ENCODE data around the gene ACTRT2. TPM values are rescaled to one million over a fixed set of nuclear protein-coding genes. Genes with fewer than 3 reads are reported as not detected.

The ACTRT2 gene
- total RNA-seq, 1 experiment from 2014 or later: not detected

DNA sequence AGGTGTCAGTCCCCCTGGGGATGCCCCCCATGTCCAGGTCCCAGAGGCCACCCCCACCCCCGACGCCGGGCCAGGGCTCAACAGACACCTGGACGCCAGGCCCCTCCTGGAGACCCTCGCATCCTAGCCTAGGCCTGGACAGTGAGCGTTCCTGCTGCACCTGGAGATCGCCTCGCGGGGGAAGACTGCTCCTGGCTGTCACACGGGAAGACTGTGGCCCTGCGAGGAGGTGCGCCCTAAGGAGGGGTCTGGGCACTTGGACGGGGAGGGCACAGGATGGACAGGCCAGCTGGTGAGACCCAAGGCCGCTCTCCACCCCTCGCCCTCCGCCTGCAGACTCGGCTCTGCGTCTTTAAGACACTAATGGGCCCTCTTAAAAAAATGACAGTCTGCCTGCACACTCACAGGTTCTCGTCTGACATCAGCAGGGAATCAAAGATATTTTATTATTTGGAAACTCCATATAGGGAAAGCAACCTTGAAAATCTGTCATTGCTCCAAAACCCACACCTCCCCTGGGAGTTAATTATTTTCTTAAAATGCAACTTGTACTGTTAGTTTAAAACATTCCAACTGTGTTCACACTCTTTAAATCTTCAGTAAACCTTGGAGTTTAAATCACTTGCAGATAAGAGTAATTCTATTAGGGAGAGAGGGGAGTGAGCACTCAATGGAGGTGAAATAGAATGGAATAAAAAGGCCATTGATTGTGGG is 45.6 kb upstream of the ACTRT2 start:
- no peaks in the 10 kb centered on the region for H3K27me3 ChIP-seq (ENCODE audit: insufficient read depth, low read length)
- H2AFZ ChIP-seq (ENCODE audit: low read length): no peak overlapping the region
- H3K4ac ChIP-seq (ENCODE audit: low read depth, low read length): no peak overlapping the region
- TF ChIP-seq, protein P1, sequence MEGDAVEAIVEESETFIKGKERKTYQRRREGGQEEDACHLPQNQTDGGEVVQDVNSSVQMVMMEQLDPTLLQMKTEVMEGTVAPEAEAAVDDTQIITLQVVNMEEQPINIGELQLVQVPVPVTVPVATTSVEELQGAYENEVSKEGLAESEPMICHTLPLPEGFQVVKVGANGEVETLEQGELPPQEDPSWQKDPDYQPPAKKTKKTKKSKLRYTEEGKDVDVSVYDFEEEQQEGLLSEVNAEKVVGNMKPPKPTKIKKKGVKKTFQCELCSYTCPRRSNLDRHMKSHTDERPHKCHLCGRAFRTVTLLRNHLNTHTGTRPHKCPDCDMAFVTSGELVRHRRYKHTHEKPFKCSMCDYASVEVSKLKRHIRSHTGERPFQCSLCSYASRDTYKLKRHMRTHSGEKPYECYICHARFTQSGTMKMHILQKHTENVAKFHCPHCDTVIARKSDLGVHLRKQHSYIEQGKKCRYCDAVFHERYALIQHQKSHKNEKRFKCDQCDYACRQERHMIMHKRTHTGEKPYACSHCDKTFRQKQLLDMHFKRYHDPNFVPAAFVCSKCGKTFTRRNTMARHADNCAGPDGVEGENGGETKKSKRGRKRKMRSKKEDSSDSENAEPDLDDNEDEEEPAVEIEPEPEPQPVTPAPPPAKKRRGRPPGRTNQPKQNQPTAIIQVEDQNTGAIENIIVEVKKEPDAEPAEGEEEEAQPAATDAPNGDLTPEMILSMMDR (conservative IDR thresholded peaks at IDR 0.05): no peak
- no peak overlapping the region for H2BK120ac ChIP-seq (ENCODE audit: low read depth, low read length, poor library complexity, severe bottlenecking)
- no peaks in the 10 kb centered on the region for H4K20me1 ChIP-seq (ENCODE audit: control insufficient read depth, insufficient read depth, insufficient read length)
- no peak overlapping the region for H3K27ac ChIP-seq (ENCODE audit: insufficient read length, low read depth, low read length)
- H3K9me3 ChIP-seq (ENCODE audit: control insufficient read depth, low read depth, low read length): peaks cover 79% of the 10 kb centered on the region
- no peak overlapping the region for H3K14ac ChIP-seq (ENCODE audit: insufficient read depth, low read length)
- no peaks in the 10 kb centered on the region for H3K4me1 ChIP-seq (ENCODE audit: insufficient read depth, low read length)
- WGBS (ENCODE audit: extremely low coverage, insufficient read length, low lambda C conversion rate): no CpG with 5 or more reads among the region's 19 CpGs
- H3T11ph ChIP-seq (ENCODE audit: low read length): no peak overlapping the region
- H2BK20ac ChIP-seq (ENCODE audit: low read depth, low read length, poor library complexity, severe bottlenecking): no peak overlapping the region
- H4K5ac ChIP-seq (ENCODE audit: insufficient read length, low read depth, low read length): no peak overlapping the region
- H4K8ac ChIP-seq (replicated peaks; ENCODE audit: insufficient read length, low read depth, low read length): no peak overlapping the region
- no peak overlapping the region for H3K4me3 Mint-ChIP-seq
- no peak overlapping the region for H3K56ac ChIP-seq (ENCODE audit: insufficient read length, low read depth, low read length)
- no peak overlapping the region for H2AK5ac ChIP-seq (ENCODE audit: insufficient read length, low read length)
- no peak overlapping the region for H2BK12ac ChIP-seq (ENCODE audit: insufficient read length, low read depth, low read length)
- peak; percentile 10 for DNase-seq
- no peak overlapping the region for H2BK5ac ChIP-seq (ENCODE audit: insufficient read length, low read length)
- H3K27me3 Mint-ChIP-seq (ENCODE audit: low read depth): no peaks in the 10 kb centered on the region; the same call in none of the 2 replicates
- H3K18ac ChIP-seq (ENCODE audit: insufficient read length, low read depth, low read length): no peak overlapping the region
- H3K36me3 Mint-ChIP-seq (ENCODE audit: insufficient read depth in 1 of 3, low read depth in 3 of 3): 0 out of 7 replicates have a peak, but pooled peaks cover 0 to 7% (median 0%) of the 10 kb centered on the region in 3 experiments
- H3K4me1 Mint-ChIP-seq: no peaks in the 10 kb centered on the region
- no peaks in the 10 kb centered on the region for H3K23me2 ChIP-seq (ENCODE audit: insufficient read length, low read depth, low read length, poor library complexity, severe bottlenecking)
- no peaks in the 10 kb centered on the region for H3K79me2 ChIP-seq (ENCODE audit: insufficient read depth, low read length)
- H3K27ac Mint-ChIP-seq: no peak overlapping the region
- H4K91ac ChIP-seq (ENCODE audit: insufficient read length, low read depth, low read length): no peak overlapping the region
- H3K9me3 Mint-ChIP-seq: peaks cover 0 to 56% of the 10 kb centered on the region in 2 experiments; a peak in 3 of 5 replicates
- H3K4me2 ChIP-seq (ENCODE audit: insufficient read depth, insufficient read length, low read length): no peak overlapping the region
- no peak overlapping the region for H3K23ac ChIP-seq (ENCODE audit: insufficient read length, low read depth, low read length)
- H3K9ac ChIP-seq (ENCODE audit: extremely low read depth, insufficient read length, low read length): no peak overlapping the region
- H2BK15ac ChIP-seq (ENCODE audit: low read depth, low read length): no peak overlapping the region
- no peaks in the 10 kb centered on the region for H3K79me1 ChIP-seq (ENCODE audit: insufficient read depth, low read depth, low read length, poor library complexity, severe bottlenecking)
